ENCODE measurements around the gene EGF.

The EGF gene

GRCh38 chr4:110007217-110007616 lies 94.5 kb downstream of the EGF start:
- no peak for TF ChIP-seq REST (IDR thresholded peaks at IDR 0.05; ENCODE audit: insufficient replicate concordance, low read depth)
- TF ChIP-seq, protein P1, sequence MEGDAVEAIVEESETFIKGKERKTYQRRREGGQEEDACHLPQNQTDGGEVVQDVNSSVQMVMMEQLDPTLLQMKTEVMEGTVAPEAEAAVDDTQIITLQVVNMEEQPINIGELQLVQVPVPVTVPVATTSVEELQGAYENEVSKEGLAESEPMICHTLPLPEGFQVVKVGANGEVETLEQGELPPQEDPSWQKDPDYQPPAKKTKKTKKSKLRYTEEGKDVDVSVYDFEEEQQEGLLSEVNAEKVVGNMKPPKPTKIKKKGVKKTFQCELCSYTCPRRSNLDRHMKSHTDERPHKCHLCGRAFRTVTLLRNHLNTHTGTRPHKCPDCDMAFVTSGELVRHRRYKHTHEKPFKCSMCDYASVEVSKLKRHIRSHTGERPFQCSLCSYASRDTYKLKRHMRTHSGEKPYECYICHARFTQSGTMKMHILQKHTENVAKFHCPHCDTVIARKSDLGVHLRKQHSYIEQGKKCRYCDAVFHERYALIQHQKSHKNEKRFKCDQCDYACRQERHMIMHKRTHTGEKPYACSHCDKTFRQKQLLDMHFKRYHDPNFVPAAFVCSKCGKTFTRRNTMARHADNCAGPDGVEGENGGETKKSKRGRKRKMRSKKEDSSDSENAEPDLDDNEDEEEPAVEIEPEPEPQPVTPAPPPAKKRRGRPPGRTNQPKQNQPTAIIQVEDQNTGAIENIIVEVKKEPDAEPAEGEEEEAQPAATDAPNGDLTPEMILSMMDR (IDR thresholded peaks at IDR 0.05; ENCODE audit: insufficient read depth, low read length), result no peak
- no peak for TF ChIP-seq SPI1 (IDR thresholded peaks at IDR 0.05; ENCODE audit: borderline replicate concordance, low read depth)
- no peak for TF ChIP-seq GABPA (IDR thresholded peaks at IDR 0.05; ENCODE audit: low read depth)
- TF ChIP-seq POLR2AphosphoS5 (IDR thresholded peaks at IDR 0.05; ENCODE audit: low read depth), result no peak
- Histone ChIP-seq H3K4me3 (replicated peaks; ENCODE audit: insufficient read depth, low read length) (no peak overlapping the region), H3K27me3 (ENCODE audit: insufficient read depth, poor library complexity, severe bottlenecking) (peaks cover 2% of the 10 kb centered on the region), H3K27ac (replicated peaks) (no peak overlapping the region)
- no peak for DNase-seq (ENCODE audit: low read depth in 1 of 2, low spot score in 1 of 2)

- TF ChIP-seq GABPA (IDR thresholded peaks at IDR 0.05; ENCODE audit: low read depth) (no peak), REST (IDR thresholded peaks at IDR 0.05; ENCODE audit: insufficient replicate concordance, low read depth) (no peak), POLR2AphosphoS5 (IDR thresholded peaks at IDR 0.05; ENCODE audit: low read depth) (no peak), SPI1 (IDR thresholded peaks at IDR 0.05; ENCODE audit: borderline replicate concordance, low read depth) (no peak)
- TF ChIP-seq, protein P1 (IDR thresholded peaks at IDR 0.05; ENCODE audit: insufficient read depth, low read length), result no peak
- Histone ChIP-seq H3K27ac (replicated peaks) (no peak overlapping the region), H3K4me3 (replicated peaks; ENCODE audit: insufficient read depth, low read length) (no peak overlapping the region)
Observed at GRCh38 chr4:110008540-110008939, 95.9 kb downstream of the EGF start.

DNA sequence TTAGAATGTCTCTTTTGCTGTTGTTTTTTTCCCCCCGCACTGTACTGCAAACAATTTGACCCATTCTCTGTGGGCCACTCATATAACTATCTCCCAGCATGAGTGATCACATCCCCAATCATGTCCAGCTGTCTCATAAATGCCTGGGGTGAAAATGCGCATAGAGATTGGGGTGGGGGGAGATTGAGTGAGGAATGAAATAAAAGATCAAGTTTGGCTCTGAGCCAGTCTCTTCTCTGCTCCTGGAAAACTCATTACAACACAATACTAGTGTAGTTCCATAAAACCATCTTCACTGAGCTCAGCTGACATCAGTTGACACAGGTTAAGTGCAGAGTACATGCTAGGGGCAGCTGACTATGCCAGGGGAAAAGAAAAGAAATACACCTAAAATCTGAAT lies 96.9 kb downstream of the EGF start:
- H3K27me3 ChIP-seq (ENCODE audit: insufficient read depth, poor library complexity, severe bottlenecking), result peaks cover 2% of the 10 kb centered on the region
- no peak overlapping the region for H3K27ac ChIP-seq (replicated peaks)
- no peak for TF ChIP-seq POLR2AphosphoS5 (IDR thresholded peaks at IDR 0.05; ENCODE audit: low read depth)
- TF ChIP-seq, protein P1 (IDR thresholded peaks at IDR 0.05; ENCODE audit: insufficient read depth, low read length), result no peak
- TF ChIP-seq GABPA (IDR thresholded peaks at IDR 0.05; ENCODE audit: low read depth), result no peak
- TF ChIP-seq REST (IDR thresholded peaks at IDR 0.05; ENCODE audit: insufficient replicate concordance, low read depth), result no peak
- no peak for TF ChIP-seq SPI1 (IDR thresholded peaks at IDR 0.05; ENCODE audit: borderline replicate concordance, low read depth)
- no peak overlapping the region for H3K4me3 ChIP-seq (replicated peaks; ENCODE audit: insufficient read depth, low read length)
- no peak for DNase-seq (ENCODE audit: low read depth in 1 of 2, low spot score in 1 of 2)

More at GRCh38 chr4:110008540-110008939, 95.9 kb downstream of the EGF start:
- no peak for DNase-seq (ENCODE audit: low read depth in 1 of 2, low spot score in 1 of 2)
- H3K27me3 ChIP-seq (ENCODE audit: insufficient read depth, poor library complexity, severe bottlenecking), result peaks cover 2% of the 10 kb centered on the region

Measured in HL-60 (cell line).